ENCODE results near the gene CRYBA2. TPM values are rescaled to one million over a fixed set of nuclear protein-coding genes. Genes with fewer than 3 reads are reported as not detected.

Gene CRYBA2
- polyA plus RNA-seq, 1 donor from 2014 or later, result not detected

DNA sequence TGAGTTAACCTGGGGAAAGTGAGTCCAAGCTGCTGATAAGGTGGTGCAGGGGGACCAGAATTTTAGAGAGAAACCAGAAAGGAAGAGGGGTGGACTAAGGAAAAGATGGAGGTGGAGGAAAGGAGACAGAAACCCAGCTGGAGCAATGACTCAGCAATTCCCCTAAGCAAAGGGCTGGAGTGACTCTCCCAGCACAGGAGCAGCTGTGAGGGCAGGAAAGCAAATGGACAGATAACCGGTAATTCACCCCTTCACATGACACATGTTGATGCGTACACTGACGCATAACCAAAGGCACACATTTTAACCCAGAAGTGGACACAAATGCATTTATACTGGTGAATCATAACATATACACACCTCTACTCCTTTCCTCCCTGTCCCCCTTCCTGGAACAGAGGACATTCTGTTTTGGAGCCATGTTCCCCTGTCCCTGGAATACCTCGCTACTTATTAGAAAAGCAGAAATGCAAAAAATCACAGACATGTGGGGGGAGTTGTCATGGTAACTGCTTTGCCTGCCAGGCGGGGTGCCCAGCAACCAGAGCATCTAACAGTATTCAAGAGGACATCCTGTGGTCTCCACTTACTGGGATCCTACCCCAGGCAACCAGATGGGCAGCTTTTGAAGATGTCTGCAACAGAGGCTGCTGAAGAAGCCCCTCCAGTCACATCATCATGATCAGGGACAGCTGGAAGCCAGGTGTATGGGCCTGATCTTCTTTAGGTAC lies 29.0 kb downstream of the CRYBA2 start:
- H3K36me3 ChIP-seq (ENCODE audit: insufficient read depth, low read length), result no peaks in the 10 kb centered on the region
- H3K9me2 ChIP-seq (ENCODE audit: insufficient read depth, low read length), result no peaks in the 10 kb centered on the region
- no peaks in the 10 kb centered on the region for H3K79me2 ChIP-seq (replicated peaks; ENCODE audit: insufficient read depth, low read length)
- H2AFZ ChIP-seq (ENCODE audit: low read depth, low read length), result no peak overlapping the region
- H3K27ac ChIP-seq (ENCODE audit: low read length), result peak overlapping the region; percentile 47
- peak overlapping the region; percentile 59 for H3K9ac ChIP-seq (ENCODE audit: low read length)
- TF ChIP-seq CTCF (IDR thresholded peaks at IDR 0.05; ENCODE audit: poor library complexity, severe bottlenecking) (no peak), MXI1 (conservative IDR thresholded peaks at IDR 0.05; ENCODE audit: poor library complexity, severe bottlenecking) (no peak), SMC3 (conservative IDR thresholded peaks at IDR 0.05; ENCODE audit: poor library complexity) (no peak), EP300 (conservative IDR thresholded peaks at IDR 0.05; ENCODE audit: poor library complexity, severe bottlenecking) (no peak), RAD21 (conservative IDR thresholded peaks at IDR 0.05) (no peak), TAF1 (IDR thresholded peaks at IDR 0.05; ENCODE audit: low read depth) (no peak), EZH2 (IDR thresholded peaks at IDR 0.05; ENCODE audit: borderline replicate concordance, insufficient read depth, low read length, poor library complexity, severe bottlenecking) (no peak), POLR2AphosphoS5 (IDR thresholded peaks at IDR 0.05) (no peak)
- TF ChIP-seq, protein P1, sequence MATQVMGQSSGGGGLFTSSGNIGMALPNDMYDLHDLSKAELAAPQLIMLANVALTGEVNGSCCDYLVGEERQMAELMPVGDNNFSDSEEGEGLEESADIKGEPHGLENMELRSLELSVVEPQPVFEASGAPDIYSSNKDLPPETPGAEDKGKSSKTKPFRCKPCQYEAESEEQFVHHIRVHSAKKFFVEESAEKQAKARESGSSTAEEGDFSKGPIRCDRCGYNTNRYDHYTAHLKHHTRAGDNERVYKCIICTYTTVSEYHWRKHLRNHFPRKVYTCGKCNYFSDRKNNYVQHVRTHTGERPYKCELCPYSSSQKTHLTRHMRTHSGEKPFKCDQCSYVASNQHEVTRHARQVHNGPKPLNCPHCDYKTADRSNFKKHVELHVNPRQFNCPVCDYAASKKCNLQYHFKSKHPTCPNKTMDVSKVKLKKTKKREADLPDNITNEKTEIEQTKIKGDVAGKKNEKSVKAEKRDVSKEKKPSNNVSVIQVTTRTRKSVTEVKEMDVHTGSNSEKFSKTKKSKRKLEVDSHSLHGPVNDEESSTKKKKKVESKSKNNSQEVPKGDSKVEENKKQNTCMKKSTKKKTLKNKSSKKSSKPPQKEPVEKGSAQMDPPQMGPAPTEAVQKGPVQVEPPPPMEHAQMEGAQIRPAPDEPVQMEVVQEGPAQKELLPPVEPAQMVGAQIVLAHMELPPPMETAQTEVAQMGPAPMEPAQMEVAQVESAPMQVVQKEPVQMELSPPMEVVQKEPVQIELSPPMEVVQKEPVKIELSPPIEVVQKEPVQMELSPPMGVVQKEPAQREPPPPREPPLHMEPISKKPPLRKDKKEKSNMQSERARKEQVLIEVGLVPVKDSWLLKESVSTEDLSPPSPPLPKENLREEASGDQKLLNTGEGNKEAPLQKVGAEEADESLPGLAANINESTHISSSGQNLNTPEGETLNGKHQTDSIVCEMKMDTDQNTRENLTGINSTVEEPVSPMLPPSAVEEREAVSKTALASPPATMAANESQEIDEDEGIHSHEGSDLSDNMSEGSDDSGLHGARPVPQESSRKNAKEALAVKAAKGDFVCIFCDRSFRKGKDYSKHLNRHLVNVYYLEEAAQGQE (IDR thresholded peaks at IDR 0.05; ENCODE audit: borderline replicate concordance), result no peak
- H3K4me2 ChIP-seq (ENCODE audit: low read length), result peak overlapping the region; percentile 57
- no peaks in the 10 kb centered on the region for H3F3A ChIP-seq (ENCODE audit: insufficient read depth, low read length, poor library complexity, severe bottlenecking)
- H3K27me3 ChIP-seq (ENCODE audit: insufficient read depth, low read depth, low read length), result peaks cover 35% of the 10 kb centered on the region
- no peaks in the 10 kb centered on the region for H4K20me1 ChIP-seq (ENCODE audit: insufficient read depth)
- H3K9me3 ChIP-seq (ENCODE audit: low read length), result no peaks in the 10 kb centered on the region
- H3K4me3 ChIP-seq (ENCODE audit: low read length), result peak overlapping the region; percentile 71

- H3K79me2 ChIP-seq (replicated peaks; ENCODE audit: insufficient read depth, low read length), result no peaks in the 10 kb centered on the region
- no peaks in the 10 kb centered on the region for H3K9me3 ChIP-seq (ENCODE audit: low read length)
- peak overlapping the region; percentile 47 for H3K27ac ChIP-seq (ENCODE audit: low read length)
- no peak overlapping the region for H2AFZ ChIP-seq (ENCODE audit: low read depth, low read length)
- peak overlapping the region; percentile 59 for H3K9ac ChIP-seq (ENCODE audit: low read length)
- no peak for TF ChIP-seq TAF1 (IDR thresholded peaks at IDR 0.05; ENCODE audit: low read depth)
- TF ChIP-seq POLR2AphosphoS5 (IDR thresholded peaks at IDR 0.05), result no peak
- TF ChIP-seq, protein P1 (IDR thresholded peaks at IDR 0.05; ENCODE audit: borderline replicate concordance), result no peak
- TF ChIP-seq EP300 (conservative IDR thresholded peaks at IDR 0.05; ENCODE audit: poor library complexity, severe bottlenecking), result no peak
- no peak for TF ChIP-seq EZH2 (IDR thresholded peaks at IDR 0.05; ENCODE audit: borderline replicate concordance, insufficient read depth, low read length, poor library complexity, severe bottlenecking)
- no peak for TF ChIP-seq MXI1 (conservative IDR thresholded peaks at IDR 0.05; ENCODE audit: poor library complexity, severe bottlenecking)
- TF ChIP-seq SMC3 (conservative IDR thresholded peaks at IDR 0.05; ENCODE audit: poor library complexity), result no peak
- no peak for TF ChIP-seq CTCF (IDR thresholded peaks at IDR 0.05; ENCODE audit: poor library complexity, severe bottlenecking)
- TF ChIP-seq RAD21 (conservative IDR thresholded peaks at IDR 0.05), result no peak
- peaks cover 32% of the 10 kb centered on the region for H3K27me3 ChIP-seq (ENCODE audit: insufficient read depth, low read depth, low read length)
- H3K4me2 ChIP-seq (ENCODE audit: low read length), result peak overlapping the region; percentile 57
- H3K9me2 ChIP-seq (ENCODE audit: insufficient read depth, low read length), result no peaks in the 10 kb centered on the region
- H3K4me3 ChIP-seq (ENCODE audit: low read length), result peak overlapping the region; percentile 71
- H3F3A ChIP-seq (ENCODE audit: insufficient read depth, low read length, poor library complexity, severe bottlenecking), result no peaks in the 10 kb centered on the region
- no peaks in the 10 kb centered on the region for H4K20me1 ChIP-seq (ENCODE audit: insufficient read depth)
- no peaks in the 10 kb centered on the region for H3K36me3 ChIP-seq (ENCODE audit: insufficient read depth, low read length)
These were observed 29.6 kb downstream of the CRYBA2 start for GRCh38 chr2:218963601-218964000.

Measured in neural cell (in vitro differentiated cells).